Measurements from ENCODE around the gene PLA2G2F.

PLA2G2F gene, protein sequence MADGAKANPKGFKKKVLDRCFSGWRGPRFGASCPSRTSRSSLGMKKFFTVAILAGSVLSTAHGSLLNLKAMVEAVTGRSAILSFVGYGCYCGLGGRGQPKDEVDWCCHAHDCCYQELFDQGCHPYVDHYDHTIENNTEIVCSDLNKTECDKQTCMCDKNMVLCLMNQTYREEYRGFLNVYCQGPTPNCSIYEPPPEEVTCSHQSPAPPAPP

DNA sequence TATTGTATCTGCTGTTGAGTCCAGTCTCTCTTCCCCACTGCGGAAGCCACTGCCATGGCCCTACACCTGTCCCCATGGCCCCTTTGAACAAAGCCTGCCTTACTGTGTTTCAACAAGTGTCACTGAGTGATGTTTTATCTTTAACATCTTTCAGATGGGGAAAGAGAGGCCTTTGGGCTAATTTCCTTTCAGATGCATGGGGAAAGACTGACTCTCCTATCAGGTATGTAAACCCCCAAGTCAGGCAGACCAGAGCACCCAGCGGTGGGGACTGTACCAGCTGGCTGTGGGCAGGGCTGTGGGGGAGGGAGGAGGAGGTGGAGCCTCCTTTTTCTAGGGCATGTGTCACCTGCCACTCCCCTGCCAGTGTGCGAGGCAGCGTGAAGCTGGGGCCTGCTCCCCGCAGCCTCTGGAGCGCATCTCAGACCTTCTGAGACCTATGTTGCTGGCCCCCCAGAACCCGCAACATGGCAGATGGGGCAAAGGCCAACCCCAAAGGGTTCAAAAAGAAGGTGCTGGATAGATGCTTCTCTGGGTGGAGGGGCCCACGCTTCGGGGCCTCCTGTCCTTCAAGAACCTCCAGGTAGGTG is at the start of gene PLA2G2F:
TSS of gene PLA2G2F (plus strand) at position 363 of the 590 bp plus-strand sequence. CDS start at position 468, 105 bp downstream.
- DNase-seq = no peak

DNA sequence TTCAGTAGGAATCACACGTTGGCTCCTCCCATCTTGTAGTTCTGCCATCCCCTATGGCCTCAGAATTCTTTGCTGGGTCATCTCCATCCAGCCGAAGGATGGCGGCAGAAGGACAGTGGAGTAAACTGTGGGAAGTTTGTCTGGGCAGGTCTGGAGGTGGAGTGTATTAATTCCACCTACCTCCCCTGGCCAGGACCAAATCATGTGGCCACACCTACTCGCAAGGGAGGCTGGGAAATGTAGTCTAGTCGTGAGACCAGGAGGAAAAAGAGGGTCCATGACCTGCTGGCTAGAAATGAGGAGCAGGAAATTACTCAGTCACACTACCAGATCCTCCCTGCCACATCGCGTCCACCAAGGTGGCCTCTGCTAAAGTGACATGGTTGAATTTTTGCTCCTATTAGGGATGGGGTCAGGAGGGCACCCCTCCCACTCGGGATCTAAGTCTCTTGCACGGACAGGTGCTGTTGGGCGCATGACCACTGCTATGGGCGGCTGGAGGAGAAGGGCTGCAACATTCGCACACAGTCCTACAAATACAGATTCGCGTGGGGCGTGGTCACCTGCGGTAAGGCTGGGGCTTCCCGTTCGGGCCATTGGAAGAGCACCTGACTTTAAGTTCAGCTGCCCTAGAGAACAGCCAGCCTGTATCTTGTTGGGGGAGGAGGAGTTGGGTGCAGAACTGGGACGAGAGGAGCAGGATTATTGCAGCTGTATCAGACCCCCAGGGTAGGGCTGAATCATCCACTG is 49.6 kb upstream of the PLA2G2F start:
- DNase-seq = no peak

DNA sequence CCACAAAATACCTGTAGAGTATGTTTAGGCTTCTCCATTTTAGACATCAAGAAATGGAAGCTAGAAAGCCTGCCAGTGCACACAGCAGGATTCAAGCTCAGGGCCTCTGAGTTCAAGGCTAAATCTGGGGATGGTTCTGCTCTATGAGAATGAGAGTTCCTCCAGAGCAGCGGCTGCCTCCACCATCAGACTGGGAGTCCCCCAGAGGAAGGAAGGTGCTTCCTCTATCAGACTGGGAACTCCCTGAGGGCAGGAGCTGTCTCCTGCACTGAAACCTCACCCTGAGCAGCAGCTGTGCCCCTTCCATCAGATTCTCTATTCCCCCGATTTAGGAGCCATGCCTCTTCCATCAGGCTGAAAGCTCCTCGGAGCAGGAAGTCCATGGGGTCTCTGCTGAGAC is 49.0 kb upstream of the PLA2G2F start:
- no peak for DNase-seq

DNA sequence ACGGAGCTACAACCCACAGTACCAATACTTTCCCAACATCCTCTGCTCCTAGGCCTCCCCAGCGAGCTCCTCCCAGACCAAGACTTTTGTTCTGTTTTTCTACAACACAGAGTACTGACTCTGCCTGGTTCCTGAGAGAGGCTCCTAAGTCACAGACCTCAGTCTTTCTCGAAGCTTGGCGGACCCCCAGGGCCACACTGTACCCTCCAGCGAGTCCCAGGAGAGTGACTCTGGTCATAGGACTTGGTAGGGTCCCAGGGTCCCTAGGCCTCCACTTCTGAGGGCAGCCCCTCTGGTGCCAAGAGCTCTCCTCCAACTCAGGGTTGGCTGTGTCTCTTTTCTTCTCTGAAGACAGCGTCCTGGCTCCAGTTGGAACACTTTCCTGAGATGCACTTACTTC is 48.5 kb upstream of the PLA2G2F start:
- no peak for DNase-seq

DNA sequence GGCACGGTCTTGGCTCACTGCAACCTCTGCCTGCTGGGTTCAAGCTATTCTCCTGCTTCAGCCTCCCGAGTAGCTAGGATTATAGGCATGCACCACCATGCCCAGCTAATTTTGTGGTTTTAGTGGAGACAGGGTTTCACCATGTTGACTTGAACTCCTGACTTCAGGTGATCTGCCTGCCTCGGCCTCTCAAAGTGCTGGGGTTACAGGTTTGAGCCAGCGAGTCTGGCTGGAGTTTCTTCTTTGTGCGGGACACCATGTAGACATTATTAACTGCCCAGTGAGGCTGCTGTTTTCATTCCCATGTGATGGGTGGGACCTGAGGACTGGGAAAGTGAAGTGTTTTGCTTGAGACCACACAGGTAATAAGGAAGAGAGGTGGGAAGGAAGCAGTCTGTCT is 45.8 kb upstream of the PLA2G2F start:
- no peak for DNase-seq

DNA sequence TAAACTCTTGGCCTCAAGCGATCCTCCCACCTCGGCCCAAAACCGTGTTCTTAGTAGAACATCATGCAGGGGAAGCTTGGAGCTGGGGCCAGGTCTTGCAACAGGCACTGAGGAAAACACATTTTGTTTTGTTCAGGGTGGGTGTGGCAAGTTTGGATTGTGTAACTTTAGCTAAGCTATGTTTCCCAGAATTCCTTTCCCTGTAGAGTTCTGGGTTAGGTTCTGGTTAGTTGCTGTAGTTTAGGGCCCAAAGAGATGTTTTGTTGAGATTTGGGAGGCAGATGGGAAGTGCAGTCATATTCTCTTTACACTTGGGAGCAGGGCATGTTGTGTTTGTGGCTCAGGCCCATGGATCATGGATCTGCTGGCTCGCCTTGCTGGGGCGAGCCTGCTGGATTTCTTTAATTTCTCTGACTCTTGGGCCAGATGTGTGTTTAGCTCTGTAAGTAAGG is 45.2 kb upstream of the PLA2G2F start:
- no peak for DNase-seq

DNA sequence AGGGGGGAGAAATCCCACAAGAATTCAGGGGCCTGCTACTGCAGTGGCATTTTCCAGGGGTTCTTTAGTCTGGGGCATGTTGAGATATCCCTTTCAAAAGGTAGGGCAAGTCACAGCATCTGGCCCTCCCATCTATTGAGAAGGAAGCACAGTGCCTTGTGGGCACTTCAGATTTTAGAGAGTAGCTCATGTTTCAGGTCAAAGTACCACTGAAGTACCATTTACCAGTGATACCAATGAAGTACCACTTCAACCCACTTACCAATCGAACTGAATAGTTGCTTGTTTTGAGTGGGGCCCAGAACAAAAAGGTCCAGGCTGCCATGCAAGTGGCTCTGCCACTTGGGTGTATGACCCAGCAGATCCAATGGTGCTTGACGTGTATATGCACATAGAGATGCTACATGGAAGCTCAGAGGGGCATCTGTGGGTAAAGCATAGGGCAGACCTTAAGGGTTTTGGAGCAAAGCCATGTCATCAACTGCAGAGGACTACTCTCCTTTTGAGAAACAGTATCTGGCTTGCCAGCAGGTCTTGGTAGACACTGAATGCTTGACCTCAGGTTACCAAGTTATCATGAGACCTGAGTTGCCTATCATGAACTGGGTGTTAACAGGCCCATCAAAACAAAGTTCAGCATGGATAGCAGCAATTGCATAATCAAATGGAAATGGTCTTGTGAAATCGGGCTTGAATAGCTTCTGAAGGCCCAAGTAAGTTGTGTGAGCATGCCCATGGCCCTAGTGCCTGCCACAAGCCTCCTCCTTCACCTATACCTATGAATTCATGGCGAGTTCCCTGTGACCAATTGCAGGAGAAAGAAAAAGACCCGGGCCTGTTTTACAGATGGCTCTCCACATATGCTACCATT is 43.3 kb upstream of the PLA2G2F start:
- DNase-seq = no peak

DNA sequence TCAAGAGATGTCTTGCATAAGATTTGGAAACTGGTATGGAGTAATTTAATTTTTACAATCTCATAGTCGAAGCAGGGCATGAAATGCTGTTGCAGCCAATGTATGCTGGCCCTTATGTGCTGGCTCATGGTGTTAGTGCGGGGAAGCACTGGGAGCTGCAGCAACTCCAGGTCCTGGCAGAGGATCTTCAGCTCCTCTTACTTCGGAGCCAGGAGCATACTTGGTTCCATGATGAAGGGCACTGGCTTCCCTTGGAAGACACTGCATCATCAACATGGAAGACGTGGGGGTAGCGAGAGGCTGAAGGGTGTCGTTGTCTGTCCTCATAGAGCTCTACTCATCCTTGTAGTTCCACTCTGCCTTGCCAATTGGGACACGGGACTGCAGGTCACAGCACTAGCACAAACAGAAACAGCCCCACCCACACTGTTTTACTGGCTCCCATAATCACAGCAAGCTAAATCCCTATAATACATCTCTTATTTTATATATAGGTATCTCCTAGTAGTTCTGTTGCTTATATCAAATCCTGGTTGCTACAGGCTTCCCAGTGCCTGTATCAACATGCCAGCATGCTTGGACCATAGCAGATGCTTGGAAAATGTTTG is 42.2 kb upstream of the PLA2G2F start:
- DNase-seq = no peak

DNA sequence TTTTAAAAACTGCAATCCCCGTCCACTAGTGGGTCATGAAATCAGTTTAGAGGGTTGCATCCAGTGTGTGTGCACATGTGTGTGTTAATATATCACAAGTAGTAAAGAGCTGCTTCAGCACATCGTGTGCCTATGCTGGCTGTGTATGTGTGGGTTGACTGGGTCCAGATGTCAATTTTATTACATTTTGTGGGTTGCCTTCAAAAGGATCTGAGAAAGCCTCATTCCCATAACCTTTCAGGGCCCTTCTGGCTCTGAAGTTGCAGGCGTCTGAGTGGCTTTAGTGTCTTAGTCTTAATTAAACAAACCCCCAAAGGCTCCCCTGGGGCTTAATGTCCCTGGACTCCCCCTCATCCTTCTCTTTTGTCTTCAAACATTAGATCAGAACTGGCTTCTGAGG is 39.6 kb upstream of the PLA2G2F start:
- DNase-seq = no peak

DNA sequence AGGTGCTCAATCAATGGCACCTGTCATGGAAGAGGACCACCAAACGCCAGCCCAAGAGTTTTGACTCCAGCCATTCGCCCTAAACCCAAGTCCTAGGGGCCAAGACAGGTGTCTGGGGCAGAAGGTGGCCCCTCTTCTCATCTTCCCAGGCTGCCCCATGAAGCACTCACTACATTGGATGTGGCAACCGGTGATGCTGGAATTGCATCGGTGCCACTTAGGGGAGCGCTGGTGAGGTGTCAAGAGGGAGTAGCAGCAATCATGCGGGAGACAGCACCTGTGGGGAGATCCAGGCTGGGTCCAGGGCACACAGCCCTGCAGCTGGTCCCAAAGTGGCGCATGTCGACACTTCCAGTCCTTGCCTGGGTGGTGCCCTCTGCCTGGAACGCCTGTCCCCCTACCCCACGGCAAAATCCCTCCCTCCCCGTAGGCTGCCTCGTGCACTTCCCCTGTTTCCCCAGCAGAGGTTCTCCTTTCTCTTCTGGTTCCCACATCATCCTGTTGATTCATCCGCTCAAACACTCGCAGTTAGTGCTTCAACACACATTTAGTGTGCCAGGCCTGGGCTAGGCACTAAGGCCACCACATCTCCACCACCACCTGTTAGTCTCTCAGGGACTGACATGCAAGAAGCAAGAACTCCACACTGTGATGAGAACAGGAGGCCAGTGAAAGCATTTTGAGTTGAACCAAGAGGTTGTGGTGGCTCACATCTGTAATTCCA is 38.3 kb upstream of the PLA2G2F start:
- peak in 1 of 2 experiments; percentile 8 for DNase-seq

DNA sequence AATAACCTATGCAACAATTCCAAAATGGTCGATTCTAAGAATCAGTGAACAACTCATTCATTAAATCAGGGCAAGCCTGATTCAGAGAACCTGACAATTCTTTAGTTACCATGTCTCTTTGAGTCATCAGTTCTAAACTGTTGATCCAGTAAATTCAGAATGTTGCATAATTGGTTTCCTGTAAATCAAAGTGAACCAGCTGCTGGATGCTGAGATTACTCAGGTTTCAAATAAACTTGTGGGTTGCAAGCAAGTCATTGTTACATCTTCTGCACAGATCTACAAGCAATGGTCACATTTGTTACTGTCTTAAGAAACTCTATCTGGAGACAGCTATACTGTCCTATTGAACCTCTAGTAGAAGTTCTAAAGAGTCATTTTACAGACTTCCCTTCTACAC is 36.2 kb upstream of the PLA2G2F start:
- no peak for DNase-seq

DNA sequence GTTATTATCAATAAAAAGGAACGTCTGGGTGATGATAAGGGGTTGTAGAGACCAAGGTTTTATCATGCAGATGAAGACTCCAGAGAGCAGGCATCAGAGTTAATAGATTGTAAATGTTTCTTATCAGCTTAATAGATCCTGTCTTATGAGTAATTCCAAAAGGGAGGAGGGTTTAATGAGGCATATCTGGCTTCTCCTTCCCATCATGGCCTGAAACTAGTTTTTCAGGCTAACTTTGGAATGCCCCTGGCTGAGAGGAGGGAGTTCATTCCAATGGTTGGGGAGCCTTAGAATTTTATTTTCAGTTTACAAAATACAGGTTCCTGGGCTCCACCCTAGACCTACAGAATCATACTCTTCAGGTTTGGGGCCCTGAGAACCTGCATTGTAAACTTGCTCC is 33.3 kb upstream of the PLA2G2F start:
- no peak for DNase-seq

DNA sequence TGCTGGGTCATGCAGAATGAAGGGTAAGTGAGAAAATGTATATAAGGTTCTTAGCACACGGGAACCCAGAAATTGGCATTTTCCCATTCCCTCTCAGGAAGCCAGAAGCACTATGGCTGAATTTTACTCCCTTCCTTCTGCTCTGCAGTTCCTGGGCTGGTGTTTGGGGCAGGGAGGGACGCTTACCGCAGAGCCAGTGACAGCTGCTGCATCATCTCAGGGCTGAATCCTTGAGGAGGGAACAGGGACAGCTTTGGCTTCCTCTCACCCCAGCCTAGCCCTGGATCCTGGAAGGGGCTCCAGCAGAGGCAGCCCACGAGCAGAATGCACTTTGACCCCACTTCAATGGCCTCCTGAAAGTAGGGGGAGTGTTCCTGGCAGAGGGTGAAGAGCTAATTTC is 31.8 kb upstream of the PLA2G2F start:
- DNase-seq = no peak

DNA sequence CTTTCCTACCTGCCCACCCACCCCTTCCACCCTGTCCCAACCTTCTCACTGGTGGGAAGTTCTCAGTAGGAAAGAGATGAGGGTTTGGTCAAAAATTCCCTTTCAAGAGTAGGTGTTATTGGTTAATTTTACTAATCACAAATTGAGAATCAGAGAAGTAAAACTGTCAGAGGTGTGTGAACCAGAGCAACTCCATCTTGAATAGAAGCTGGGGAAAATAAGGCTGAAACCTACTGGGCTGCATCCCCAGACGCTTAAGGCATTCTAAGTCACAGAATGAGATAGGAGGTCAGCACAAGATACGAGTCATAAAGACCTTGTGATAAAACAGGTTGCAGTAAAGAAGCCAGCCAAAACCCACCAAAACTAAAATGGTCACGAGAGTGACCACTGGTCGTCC is 31.3 kb upstream of the PLA2G2F start:
- DNase-seq = no peak

DNA sequence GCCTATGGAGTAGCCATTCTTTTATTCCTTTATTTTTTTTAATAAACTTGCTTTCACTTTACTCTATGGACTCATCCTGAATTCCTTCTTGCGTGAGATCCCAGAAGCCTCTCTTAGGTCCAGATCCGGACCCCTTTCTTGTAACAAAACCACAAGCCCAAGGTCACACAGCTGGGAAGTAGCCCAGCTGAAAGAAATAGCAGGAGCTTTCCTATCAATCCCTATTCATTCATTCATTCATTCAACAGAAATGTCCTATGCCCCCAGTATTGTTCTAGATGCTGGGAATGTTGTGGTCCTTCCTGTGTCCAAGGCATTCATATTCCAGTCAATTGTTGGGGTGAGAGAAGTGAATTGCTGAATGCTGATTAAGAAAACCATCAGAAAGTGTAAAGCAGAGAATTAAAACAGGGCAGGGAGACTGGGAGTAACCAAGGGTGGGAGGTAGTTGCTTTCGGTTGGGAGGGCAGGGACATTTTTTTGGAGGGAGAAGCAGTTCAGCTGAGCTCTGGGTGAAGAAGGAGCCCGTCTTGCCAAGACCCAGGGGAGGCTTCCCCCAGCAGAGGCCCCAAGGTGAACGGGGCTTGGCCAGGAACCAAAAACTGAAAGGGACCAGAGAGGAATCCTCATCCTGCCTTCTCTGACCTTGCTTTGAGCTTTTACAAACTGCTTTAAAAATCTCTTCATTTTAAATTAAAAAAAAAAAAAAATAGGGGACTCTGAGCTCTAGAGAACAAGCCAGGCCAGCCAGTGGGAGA is 30.6 kb upstream of the PLA2G2F start:
- no peak for DNase-seq

DNA sequence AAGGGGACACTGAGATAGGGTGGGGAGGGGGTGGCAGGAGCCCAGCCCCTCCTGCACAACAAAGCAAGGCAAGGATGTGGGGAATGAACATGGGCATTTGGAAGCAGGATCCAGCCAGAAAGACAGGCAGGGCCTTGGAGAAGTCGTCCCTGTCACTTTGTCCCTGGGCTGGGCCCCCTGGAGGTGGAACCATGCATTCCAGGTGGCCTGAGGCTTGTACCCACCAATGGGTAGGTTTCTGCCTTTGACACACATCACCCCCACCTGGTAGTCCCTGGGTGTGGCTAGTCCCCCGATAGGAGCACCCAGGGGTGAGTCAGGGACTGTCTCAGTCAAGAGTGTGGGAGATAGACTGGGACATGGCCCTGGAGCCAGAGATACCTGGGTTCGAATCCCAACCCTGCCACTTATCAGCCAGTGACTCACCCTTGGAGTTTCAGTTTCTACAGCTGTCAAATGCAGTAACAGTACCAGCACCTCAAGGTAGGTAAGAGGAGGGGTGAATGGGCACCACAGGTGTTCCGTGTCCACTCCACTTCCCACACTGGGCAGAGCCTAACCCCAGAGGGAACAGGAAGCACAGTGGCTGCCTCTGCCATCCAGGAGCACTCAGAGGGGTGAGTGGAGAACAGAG is 29.8 kb upstream of the PLA2G2F start:
- DNase-seq = no peak

DNA sequence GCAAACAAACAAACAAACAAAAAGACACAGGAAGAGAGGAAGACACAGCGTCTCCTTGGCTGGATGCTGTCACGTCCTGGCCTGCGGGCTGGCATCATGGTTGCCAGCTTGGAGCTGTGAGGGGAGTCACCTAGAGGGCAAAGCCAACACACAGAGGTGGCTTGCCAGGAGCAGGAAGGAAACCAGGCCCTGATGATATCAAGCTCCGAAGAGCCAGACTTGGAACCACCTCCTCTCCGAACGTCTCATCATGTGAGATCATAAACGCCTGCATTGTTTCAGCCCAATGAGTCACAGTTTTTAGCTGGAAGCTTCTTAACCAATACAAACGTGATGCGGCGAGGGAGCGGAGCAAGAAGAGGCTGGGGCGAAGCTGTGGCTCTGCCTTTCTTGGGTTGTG is 28.4 kb upstream of the PLA2G2F start:
- no peak for DNase-seq

DNA sequence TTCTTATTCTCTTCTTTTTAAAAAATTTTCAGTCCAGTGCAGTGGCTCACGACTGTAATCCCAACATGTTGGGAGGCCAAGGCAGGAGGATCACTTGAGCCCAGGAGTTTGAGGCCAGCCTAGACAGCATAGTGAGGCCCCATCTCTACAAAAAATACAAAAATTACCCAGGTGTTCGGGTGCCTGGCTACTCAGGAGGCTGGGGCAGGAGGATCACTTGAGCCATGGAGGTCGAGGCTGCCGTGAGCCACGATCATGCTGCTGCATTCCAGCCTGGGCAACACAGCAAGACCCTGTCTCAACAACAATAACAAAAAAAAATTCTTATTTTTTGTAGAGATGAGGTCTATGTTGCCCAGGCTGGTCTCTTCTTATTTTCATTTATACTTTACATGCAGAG is 27.7 kb upstream of the PLA2G2F start:
- no peak for DNase-seq

DNA sequence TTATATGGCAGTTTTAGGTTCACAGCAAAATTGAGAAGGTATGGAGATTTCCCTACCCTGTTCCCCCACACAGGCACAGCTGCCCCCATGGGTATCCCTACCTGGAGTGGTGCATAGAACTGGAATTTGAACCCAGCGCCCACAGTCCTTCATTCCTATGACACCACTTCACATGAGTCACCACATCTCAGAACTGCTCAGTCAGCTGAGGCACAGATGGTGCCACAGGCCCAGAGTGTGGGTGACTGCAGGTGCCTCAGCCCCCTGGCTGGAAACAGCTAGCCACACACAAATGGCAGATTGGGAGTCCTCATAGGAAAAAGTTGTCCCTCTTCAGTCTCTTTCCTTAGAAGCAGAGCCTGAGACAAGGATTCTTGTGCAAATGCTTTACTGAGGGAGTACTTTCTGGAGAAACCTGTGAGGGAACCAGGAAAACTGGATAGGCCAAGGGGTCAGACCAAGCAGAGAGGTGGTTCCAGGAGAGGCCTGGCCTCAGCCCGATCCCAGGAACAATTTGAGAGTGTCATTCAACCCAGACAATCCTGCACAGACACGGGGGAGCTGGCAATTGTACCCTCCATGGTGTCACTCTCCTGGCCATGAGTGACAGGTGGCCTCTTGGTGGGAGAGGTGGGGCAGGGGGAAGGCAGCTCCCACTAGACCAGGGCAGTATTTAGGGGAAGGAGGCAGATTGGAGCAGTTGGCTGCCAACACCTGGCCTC is 26.7 kb upstream of the PLA2G2F start:
- no peak for DNase-seq

DNA sequence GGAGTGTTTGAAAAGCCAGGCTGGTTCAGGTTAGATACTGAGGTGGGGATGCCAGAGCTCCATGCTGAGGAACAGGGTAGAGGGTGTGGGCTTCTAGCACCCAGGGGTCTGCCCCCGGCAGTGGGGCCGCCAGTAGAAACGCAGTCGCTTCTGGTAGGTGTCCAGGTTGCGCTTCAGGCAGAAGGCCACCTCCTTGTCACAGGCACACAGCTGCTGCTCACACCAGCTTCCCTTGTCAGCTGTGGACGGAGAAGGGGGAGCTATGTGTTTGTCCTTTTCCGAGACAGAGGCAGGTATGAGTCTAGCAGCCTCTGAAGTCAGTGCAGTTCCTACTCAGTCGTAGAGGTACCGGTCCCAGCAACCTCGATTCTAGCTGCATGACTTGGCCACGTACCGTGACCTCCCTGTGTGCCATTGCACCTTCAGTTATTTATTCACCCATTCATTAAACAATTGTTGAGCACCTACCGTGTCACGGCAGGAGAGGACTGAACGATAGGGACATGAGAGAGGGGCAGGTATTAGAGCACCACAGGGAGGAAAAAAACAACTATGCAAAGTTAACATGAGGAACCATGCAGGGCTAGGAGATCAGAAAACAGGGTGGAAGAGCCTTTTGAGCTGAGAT is 25.0 kb upstream of the PLA2G2F start:
- DNase-seq = no peak

Measured in SHP77 (cell line).